ENCODE results near the gene HDGF. TPM values are rescaled to one million over a fixed set of nuclear protein-coding genes. Genes with fewer than 3 reads are reported as not detected.

HDGF gene
- total RNA-seq, 1 donor from 2014 or later = 246 TPM

- no peak overlapping the region for H3K9ac ChIP-seq
- H3K4me3 Mint-ChIP-seq = peak overlapping the region; percentile 94
- H3K36me3 ChIP-seq = no peaks in the 10 kb centered on the region
- no peaks in the 10 kb centered on the region for H3K9me3 ChIP-seq (ENCODE audit: low read depth)
- H3K4me1 Mint-ChIP-seq = peaks cover 38% of the 10 kb centered on the region
- peak overlapping the region; percentile 14 for H3K4me3 ChIP-seq
- H3K4me1 ChIP-seq = peaks cover 22% of the 10 kb centered on the region
- H3K27me3 Mint-ChIP-seq (ENCODE audit: insufficient read depth, low read depth) = peaks cover 2% of the 10 kb centered on the region
- H3K79me2 ChIP-seq (ENCODE audit: low read depth) = peaks cover 46% of the 10 kb centered on the region
- H4K20me1 ChIP-seq (ENCODE audit: low read depth) = peaks cover 15% of the 10 kb centered on the region
- DNase-seq (ENCODE audit: low spot score) = no peak
- TF ChIP-seq EZH2 (IDR thresholded peaks at IDR 0.05) (no peak), CTCF (IDR thresholded peaks at IDR 0.05) (no peak), EZH2phosphoT487 (IDR thresholded peaks at IDR 0.05) (no peak)
- peak overlapping the region; percentile 51 for H3K4me2 ChIP-seq
- no peaks in the 10 kb centered on the region for H3K27me3 ChIP-seq
- H3K27ac ChIP-seq = peak overlapping the region; percentile 52
- H3K36me3 Mint-ChIP-seq = peaks cover 20% of the 10 kb centered on the region
- no peak overlapping the region for H2AFZ ChIP-seq (replicated peaks)
- no peaks in the 10 kb centered on the region for H3K9me3 Mint-ChIP-seq
- peak overlapping the region; percentile 96 for H3K27ac Mint-ChIP-seq
- peaks cover 58% of the 10 kb centered on the region for H3F3A ChIP-seq (ENCODE audit: low read depth)
These were observed 9.9 kb downstream of the HDGF start for GRCh38 chr1:156741481-156741983.

- H3K9me3 Mint-ChIP-seq = no peaks in the 10 kb centered on the region
- peaks cover 20% of the 10 kb centered on the region for H3K36me3 Mint-ChIP-seq
These were observed 10.6 kb downstream of the HDGF start, which contains the start of gene MRPL24 for GRCh38 chr1:156740741-156741480. TSS of gene MRPL24 (minus strand) at chr1:156741088. CDS start at chr1:156738704, 2,384 bp downstream.

GRCh38 chr1:156740237-156740740, 11.2 kb downstream of the HDGF start:
- peak overlapping the region; percentile 76 for H3K27ac Mint-ChIP-seq
- peaks cover 17% of the 10 kb centered on the region for H3K36me3 Mint-ChIP-seq
- H3K4me1 Mint-ChIP-seq = peaks cover 26% of the 10 kb centered on the region
- peak overlapping the region; percentile 62 for H3K9ac ChIP-seq
- H3K4me3 ChIP-seq = peak overlapping the region; percentile 64
- H3K27me3 Mint-ChIP-seq (ENCODE audit: insufficient read depth, low read depth) = no peaks in the 10 kb centered on the region
- TF ChIP-seq CTCF (IDR thresholded peaks at IDR 0.05) = no peak
- TF ChIP-seq EZH2phosphoT487 (IDR thresholded peaks at IDR 0.05) = no peak
- no peak for TF ChIP-seq EZH2 (IDR thresholded peaks at IDR 0.05)
- peaks cover 45% of the 10 kb centered on the region for H3F3A ChIP-seq (ENCODE audit: low read depth)
- peak overlapping the region; percentile 47 for H2AFZ ChIP-seq (replicated peaks)
- no peaks in the 10 kb centered on the region for H3K27me3 ChIP-seq
- no peak for DNase-seq (ENCODE audit: low spot score)
- H4K20me1 ChIP-seq (ENCODE audit: low read depth) = peaks cover 4% of the 10 kb centered on the region
- peaks cover 33% of the 10 kb centered on the region for H3K79me2 ChIP-seq (ENCODE audit: low read depth)
- H3K9me3 ChIP-seq (ENCODE audit: low read depth) = no peaks in the 10 kb centered on the region
- peaks cover 10% of the 10 kb centered on the region for H3K4me1 ChIP-seq
- no peak overlapping the region for H3K27ac ChIP-seq
- H3K36me3 ChIP-seq = no peaks in the 10 kb centered on the region
- H3K4me2 ChIP-seq = peak overlapping the region; percentile 86
- H3K9me3 Mint-ChIP-seq = no peaks in the 10 kb centered on the region
- peak overlapping the region; percentile 94 for H3K4me3 Mint-ChIP-seq

More at GRCh38 chr1:156740741-156741480, 10.6 kb downstream of the HDGF start, which contains the start of gene MRPL24:
- Mint-ChIP-seq H3K27ac (peak within 1 kb of the TSS; percentile 96), H3K27me3 (ENCODE audit: insufficient read depth, low read depth) (peaks cover 2% of the 10 kb centered on the region), H3K4me1 (peaks cover 32% of the 10 kb centered on the region), H3K4me3 (peak within 1 kb of the TSS; percentile 94)
- peak within 1 kb of the TSS; percentile 47 for H2AFZ ChIP-seq (replicated peaks)
- peak within 1 kb of the TSS; percentile 64 for H3K4me3 ChIP-seq
- TF ChIP-seq CTCF (IDR thresholded peaks at IDR 0.05) (no peak), EZH2 (IDR thresholded peaks at IDR 0.05) (no peak), EZH2phosphoT487 (IDR thresholded peaks at IDR 0.05) (no peak)
- H3F3A ChIP-seq (ENCODE audit: low read depth) = peaks cover 52% of the 10 kb centered on the region
- peak within 1 kb of the TSS; percentile 52 for H3K27ac ChIP-seq
- H4K20me1 ChIP-seq (ENCODE audit: low read depth) = peaks cover 10% of the 10 kb centered on the region
- peaks cover 40% of the 10 kb centered on the region for H3K79me2 ChIP-seq (ENCODE audit: low read depth)
- H3K36me3 ChIP-seq = no peaks in the 10 kb centered on the region
- no peaks in the 10 kb centered on the region for H3K27me3 ChIP-seq
- H3K9ac ChIP-seq = peak within 1 kb of the TSS; percentile 62
- DNase-seq (ENCODE audit: low spot score) = peak; percentile 99
- H3K9me3 ChIP-seq (ENCODE audit: low read depth) = no peaks in the 10 kb centered on the region
- H3K4me1 ChIP-seq = peaks cover 16% of the 10 kb centered on the region
- H3K4me2 ChIP-seq = peak within 1 kb of the TSS; percentile 86
